CD14-positive monocyte (primary cell): ENCODE data around the gene AK6. TPM values are rescaled to one million over a fixed set of nuclear protein-coding genes. Genes with fewer than 3 reads are reported as not detected.
A peak's percentile ranks its signal among the peaks of the same experiment; 100 is the strongest.

Source experiments
- DNase-seq, 3 donors: peaks; one replicate each; pipeline ENCODE4 v3.0.0-alpha.2; 2011 to 2022
- H2AFZ ChIP-seq: 2 replicates; pipeline ENCODE4 v1.6.0; 2012; ENCODE audit warnings: mild to moderate bottlenecking, low read depth, low read length, inconsistent platforms; ENCODE audit not compliant: insufficient read depth, poor library complexity, severe bottlenecking
- H3K27ac ChIP-seq, 2 donors: 1 replicate in 1 of 2; 2 replicates in 1 of 2; pipeline ENCODE4 v1.5.1; 2012 to 2013; ENCODE audit warnings: low read length in 2 of 2, control low read depth in 1 of 2, inconsistent platforms in 1 of 2, low read depth in 1 of 2, mild to moderate bottlenecking in 1 of 2
- H3K27me3 ChIP-seq, 2 donors: one replicate each; pipeline versions ENCODE4 v1.6.0 to v1.6.1; 2011 to 2013; ENCODE audit warnings: low read length in 2 of 2; ENCODE audit not compliant: control insufficient read depth in 2 of 2, insufficient read depth in 2 of 2
- H3K36me3 ChIP-seq, 2 donors: replicated peaks in 1 of 2; 1 replicate in 1 of 2; 2 replicates in 1 of 2; pipeline versions ENCODE4 v1.5.1 to v1.6.1; 2012 to 2013; ENCODE audit warnings: low read length in 2 of 2, control low read depth in 1 of 2, inconsistent platforms in 1 of 2, mild to moderate bottlenecking in 1 of 2; ENCODE audit not compliant: insufficient read depth in 2 of 2, control insufficient read depth in 1 of 2
- H3K4me1 ChIP-seq, 2 donors: 1 replicate in 1 of 2; 2 replicates in 1 of 2; pipeline versions ENCODE4 v1.5.1 to v1.6.1; 2012 to 2013; ENCODE audit warnings: low read length in 2 of 2, control low read depth in 1 of 2, inconsistent platforms in 1 of 2, mild to moderate bottlenecking in 1 of 2, moderate library complexity in 1 of 2; ENCODE audit not compliant: insufficient read depth in 2 of 2, control insufficient read depth in 1 of 2
- H3K4me2 ChIP-seq: replicated peaks from 2 replicates; pipeline ENCODE3; 2012; ENCODE audit warnings: low read length, moderate library complexity, mild to moderate bottlenecking; ENCODE audit not compliant: poor library complexity, severe bottlenecking; ENCODE audit errors: extremely low read depth
- H3K4me3 ChIP-seq, 3 experiments: fragments of 200-600 bp in 1 of 3; sonication (generic) in 1 of 3; replicated peaks in 1 of 3; 1 replicate in 2 of 3; 2 replicates in 1 of 3; pipeline ENCODE4 v1.5.1; 2011 to 2013; ENCODE audit warnings: low read length in 3 of 3, mild to moderate bottlenecking in 3 of 3, control low read depth in 2 of 3, low read depth in 2 of 3, inconsistent platforms in 1 of 3, moderate library complexity in 1 of 3
- H3K79me2 ChIP-seq: 2 replicates; pipeline ENCODE4 v1.6.0; 2012; ENCODE audit warnings: mild to moderate bottlenecking, control low read depth, inconsistent platforms, low read length, moderate library complexity; ENCODE audit not compliant: insufficient read depth
- H3K9ac ChIP-seq: 2 replicates; pipeline ENCODE4 v1.6.0; 2017; ENCODE audit warnings: low read length, mild to moderate bottlenecking; ENCODE audit not compliant: insufficient read depth, poor library complexity, severe bottlenecking
- H3K9me3 ChIP-seq, 2 donors: replicated peaks in 1 of 2; 1 replicate in 1 of 2; 2 replicates in 1 of 2; pipeline versions ENCODE4 v1.5.1 to v1.6.1; 2012 to 2013; ENCODE audit warnings: low read length in 2 of 2, control low read depth in 1 of 2; ENCODE audit not compliant: control insufficient read depth in 1 of 2, insufficient read depth in 1 of 2
- H4K20me1 ChIP-seq: 2 replicates; pipeline ENCODE4 v1.6.0; 2012; ENCODE audit warnings: mild to moderate bottlenecking, low read length, control low read depth, moderate library complexity; ENCODE audit not compliant: insufficient read depth
- H3K27ac Mint-ChIP-seq, 7 donors: one replicate each; pipeline ENCODE4 v1.8.0; 2020; ENCODE audit warnings: mild to moderate bottlenecking in 7 of 7, mixed read lengths in 7 of 7, moderate library complexity in 6 of 7, inconsistent platforms in 2 of 7
- H3K27me3 Mint-ChIP-seq, 3 donors: one replicate each; pipeline ENCODE4 v1.8.0; 2021 to 2022; ENCODE audit warnings: low read depth in 3 of 3, mild to moderate bottlenecking in 3 of 3, mixed read lengths in 3 of 3, moderate library complexity in 3 of 3, inconsistent platforms in 1 of 3
- H3K36me3 Mint-ChIP-seq, 2 donors: one replicate each; pipeline ENCODE4 v1.8.0; 2020; ENCODE audit warnings: mixed read lengths in 2 of 2, inconsistent platforms in 1 of 2, mild to moderate bottlenecking in 1 of 2
- H3K4me1 Mint-ChIP-seq: one replicate; pipeline ENCODE4 v1.8.0; 2020; ENCODE audit warnings: mild to moderate bottlenecking, mixed read lengths
- H3K4me3 Mint-ChIP-seq, 2 donors: one replicate each; pipeline ENCODE4 v1.8.0; 2020; ENCODE audit warnings: mild to moderate bottlenecking in 2 of 2, mixed read lengths in 2 of 2, moderate library complexity in 1 of 2
- H3K9me3 Mint-ChIP-seq, 7 donors: one replicate each; pipeline ENCODE4 v1.8.0; 2020 to 2022; ENCODE audit warnings: mixed read lengths in 7 of 7, mild to moderate bottlenecking in 6 of 7, moderate library complexity in 6 of 7, inconsistent platforms in 2 of 7
- CTCF ChIP-seq: fragments of 200-600 bp; IDR thresholded peaks from one replicate; pipeline ENCODE4 v1.8.0; 2022; ENCODE audit warnings: antibody characterized with exemption, mild to moderate bottlenecking
- WGBS: methylation state at CpG from one replicate; pipeline ENCODE4 v1.1.5; 2013; ENCODE audit warnings: missing lambda C conversion rate; ENCODE audit not compliant: insufficient coverage; 5-methylcytosine and 5-hydroxymethylcytosine counted together
- intact Hi-C, 2 donors: fragments of 100-400 bp; cut with micrococcal nuclease; formaldehyde crosslinking; loops; one replicate each; pipeline versions ENCODE4 v1.15.0 to v1.15.1; 2023
- polyA plus RNA-seq, 3 donors: library from polyadenylated mRNA; depleted of rRNA in 1 of 3; unstranded in 2 of 3; stranded (reverse) in 1 of 3; fragments of 300-500 nt in 2 of 3; fragments of >200 nt in 1 of 3; fragmentation: Illumina TruSeq in 2 of 3; gene quantifications; 1 replicate in 2 of 3; 2 replicates in 1 of 3; pipeline ENCODE4 v1.2.3, GENCODE V29; 2012 to 2021

AK6 gene
- polyA plus RNA-seq, 3 donors: 7.6 to 50.3 (median 30.6) TPM

GRCh38 chr5:69416699-69417098 is 47.4 kb upstream of the AK6 start:
- no peak overlapping the region for H3K9ac ChIP-seq

GRCh38 chr5:69416180-69416579 is 46.9 kb upstream of the AK6 start:
- no peak overlapping the region for H3K9ac ChIP-seq
- H3K4me1 ChIP-seq: peaks cover 7 to 10% of the 10 kb centered on the region in 2 donors
- no peak overlapping the region for H3K4me2 ChIP-seq

More at GRCh38 chr5:69416699-69417098, 47.4 kb upstream of the AK6 start:
- H4K20me1 ChIP-seq: no peaks in the 10 kb centered on the region
- no peaks in the 10 kb centered on the region for H3K9me3 ChIP-seq
- TF ChIP-seq CTCF: no peak
- intact Hi-C loops: no loop called here
- Mint-ChIP-seq H3K36me3 (peaks cover 20 to 33% of the 10 kb centered on the region in 2 donors), H3K4me1 (peaks cover 9% of the 10 kb centered on the region), H3K9me3 (peaks cover 0 to 6% (median 0%) of the 10 kb centered on the region in 7 donors), H3K27me3 (peaks cover 12 to 22% (median 17%) of the 10 kb centered on the region in 3 donors), H3K4me3 (no peak overlapping the region), H3K27ac (peak overlapping the region in 1 of 7 donors; percentile 7)
- H3K79me2 ChIP-seq: no peaks in the 10 kb centered on the region
- H3K4me3 ChIP-seq: no peak overlapping the region
- H3K4me1 ChIP-seq: peaks cover 7 to 10% of the 10 kb centered on the region in 2 donors
- no peak overlapping the region for H2AFZ ChIP-seq
- peaks cover 10 to 16% of the 10 kb centered on the region in 2 donors for H3K27me3 ChIP-seq
- no peak overlapping the region for H3K4me2 ChIP-seq
- DNase-seq: no peak
- peaks cover 0 to 23% of the 10 kb centered on the region in 2 donors for H3K36me3 ChIP-seq
- no peak overlapping the region for H3K27ac ChIP-seq

More at GRCh38 chr5:69416180-69416579, 46.9 kb upstream of the AK6 start:
- 100% methylated on average over 4 of the region's 6 CpGs for WGBS
- no peak for DNase-seq
- intact Hi-C loops: no loop called here
- H3K27me3 Mint-ChIP-seq: peaks cover 12 to 22% (median 17%) of the 10 kb centered on the region in 3 donors
- H3K79me2 ChIP-seq: no peaks in the 10 kb centered on the region
- no peak overlapping the region for H3K4me3 ChIP-seq
- H3K27ac Mint-ChIP-seq: peak overlapping the region in 1 of 7 donors; percentile 7
- H3K36me3 ChIP-seq: peaks cover 4 to 28% of the 10 kb centered on the region in 2 donors
- peaks cover 10 to 16% of the 10 kb centered on the region in 2 donors for H3K27me3 ChIP-seq
- no peaks in the 10 kb centered on the region for H3K9me3 ChIP-seq
- no peak overlapping the region for H3K4me3 Mint-ChIP-seq
- no peaks in the 10 kb centered on the region for H4K20me1 ChIP-seq
- H3K4me1 Mint-ChIP-seq: peaks cover 9% of the 10 kb centered on the region
- no peak for TF ChIP-seq CTCF
- H3K36me3 Mint-ChIP-seq: peaks cover 25 to 38% of the 10 kb centered on the region in 2 donors
- no peak overlapping the region for H3K27ac ChIP-seq
- peaks cover 0 to 6% (median 0%) of the 10 kb centered on the region in 7 donors for H3K9me3 Mint-ChIP-seq
- H2AFZ ChIP-seq: no peak overlapping the region
